Fibroblast of peridontal ligament (primary cell): ENCODE measurements around the gene VPS4A.

Experiments used
- DNase-seq: peaks from one replicate; pipeline ENCODE4 v3.0.0-alpha.2; 2010; ENCODE audit errors: extremely low read depth

VPS4A gene

DNA sequence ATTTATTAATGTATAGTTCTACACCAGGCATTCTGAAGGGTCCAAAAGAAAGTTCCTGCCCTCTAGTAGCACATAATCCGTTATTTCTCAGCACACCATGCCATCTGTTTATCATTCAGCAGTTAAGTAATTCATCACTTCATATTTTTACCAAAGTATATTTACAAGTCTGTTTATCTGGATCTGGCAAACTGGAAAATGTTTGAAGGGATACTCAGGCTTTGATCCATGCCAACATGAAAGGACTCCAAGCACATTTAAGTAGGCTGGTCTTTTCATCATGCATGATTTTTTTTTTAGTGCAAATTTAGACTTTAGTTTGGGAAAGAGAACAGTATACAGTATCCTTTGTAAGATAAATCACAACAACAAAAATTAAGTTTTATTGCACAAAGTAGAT is 4.1 kb upstream of the VPS4A start:
- DNase-seq: no peak

DNA sequence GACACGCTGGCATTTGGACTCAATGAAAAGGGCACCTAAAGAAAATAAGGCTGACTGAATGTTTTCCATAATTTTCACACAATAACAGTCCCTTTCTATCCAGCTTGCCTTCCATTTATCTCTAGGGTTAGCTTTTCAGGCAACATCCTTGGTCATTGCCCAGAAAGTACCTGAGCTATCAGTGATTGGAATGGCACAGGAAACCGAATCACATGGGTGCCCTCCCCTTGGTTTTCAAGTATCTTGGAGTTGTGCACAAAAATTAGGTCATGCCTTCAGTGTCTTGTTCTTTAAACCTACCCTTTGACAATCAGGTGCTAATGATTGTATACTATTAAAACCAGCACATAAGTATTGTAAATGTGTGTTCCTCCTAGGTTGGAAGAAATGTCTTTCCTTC is 3.3 kb upstream of the VPS4A start:
- no peak for DNase-seq

DNA sequence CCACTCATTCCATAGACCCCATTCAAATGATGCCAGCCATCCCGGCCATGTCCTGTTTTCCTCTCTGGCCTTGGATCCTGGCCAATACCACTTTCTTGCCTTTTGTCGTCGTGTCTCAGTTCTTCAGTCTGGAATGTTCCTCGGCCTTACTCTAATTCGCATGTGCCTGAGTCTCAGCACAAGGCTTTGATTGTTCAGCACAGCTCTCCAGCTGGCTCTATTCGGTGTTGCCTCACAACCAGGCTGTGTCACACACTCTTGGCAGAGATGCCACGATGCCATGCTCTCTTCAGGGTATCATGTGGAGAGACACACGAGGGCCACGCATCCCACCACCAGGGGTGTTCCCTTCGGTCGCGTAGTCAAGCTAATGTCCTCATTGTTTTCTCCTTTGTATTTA is 1.8 kb upstream of the VPS4A start:
- DNase-seq: no peak

DNA sequence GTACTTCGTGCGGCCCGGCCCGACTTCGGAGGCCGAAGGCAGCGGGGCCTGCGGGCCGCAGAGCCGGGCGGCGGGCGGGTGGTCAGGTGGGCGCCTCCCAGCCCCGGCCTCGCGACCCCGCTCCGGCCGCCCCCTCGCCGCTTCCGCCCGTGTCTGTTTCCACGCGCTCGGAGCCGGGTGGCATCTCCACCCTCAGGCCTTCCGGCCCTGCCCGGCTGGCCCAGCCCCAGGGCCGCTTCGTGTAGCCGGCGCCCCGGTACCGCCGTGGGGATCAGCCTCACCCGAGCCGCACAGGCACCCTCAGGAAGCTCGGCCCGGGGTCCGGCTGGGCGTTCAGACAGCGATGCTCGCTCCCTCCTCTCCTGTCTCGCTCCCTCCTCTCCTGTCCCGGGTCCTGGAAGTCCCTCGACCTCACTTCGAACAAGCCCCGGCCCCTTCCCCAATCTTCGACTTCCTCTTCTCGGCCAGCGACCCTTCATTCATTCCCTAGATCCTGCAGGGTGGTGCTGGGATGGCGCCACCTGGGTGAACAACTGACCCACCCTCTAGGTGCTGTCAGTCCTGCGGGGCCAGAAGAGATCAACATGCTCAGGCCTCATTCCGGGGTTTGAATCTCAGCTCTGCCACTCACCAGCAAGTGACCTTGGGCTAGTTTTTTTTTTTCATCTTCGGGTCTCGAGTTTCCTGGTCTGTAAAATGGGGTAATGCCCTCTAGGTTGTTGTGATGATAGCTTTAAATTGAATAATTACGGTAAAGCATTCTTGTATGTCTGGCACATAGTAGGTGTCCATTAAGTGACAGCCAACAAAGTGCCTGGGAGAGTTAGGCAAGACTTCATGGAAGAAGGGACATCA is 610 bp downstream of the VPS4A start:
- no peak for DNase-seq

DNA sequence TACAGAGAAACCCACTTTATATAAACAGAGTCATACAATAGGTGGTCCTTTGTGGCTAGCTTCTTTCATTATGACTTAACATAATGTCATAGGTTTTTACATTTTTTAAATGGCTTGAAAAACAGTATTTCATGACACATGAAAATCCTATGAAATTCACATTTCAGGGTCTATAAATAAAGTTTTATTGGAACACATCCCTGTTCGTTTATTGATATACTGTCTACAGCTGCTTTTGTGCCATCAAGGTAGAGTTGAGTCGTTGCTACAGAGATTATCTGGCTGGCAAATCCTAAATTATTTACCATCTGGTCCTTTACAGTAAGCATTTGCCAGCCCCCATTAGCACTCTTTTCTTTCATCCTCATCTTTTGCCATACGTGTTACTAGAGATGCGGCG is 2.3 kb downstream of the VPS4A start:
- DNase-seq: no peak

DNA sequence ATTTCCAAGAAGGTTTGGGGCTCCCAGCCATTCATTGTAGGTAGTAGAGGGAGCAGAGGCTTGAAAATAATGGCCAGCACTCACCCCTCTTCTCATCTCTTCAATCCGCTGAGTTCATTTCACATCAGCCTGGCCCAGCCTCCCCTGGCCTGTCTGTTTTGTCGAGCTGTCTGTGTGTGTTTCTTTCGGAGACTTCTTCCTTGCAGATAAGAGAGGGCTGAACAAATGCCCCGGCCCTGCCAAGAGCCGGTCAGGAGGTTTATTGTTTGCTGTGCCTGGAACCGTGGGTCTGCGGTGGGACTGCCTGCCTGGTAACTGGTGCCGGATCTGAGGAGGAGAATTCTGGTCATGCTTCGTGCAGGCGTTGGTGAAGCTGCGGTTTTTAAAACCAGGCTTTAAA is 3.4 kb downstream of the VPS4A start:
- DNase-seq: no peak

DNA sequence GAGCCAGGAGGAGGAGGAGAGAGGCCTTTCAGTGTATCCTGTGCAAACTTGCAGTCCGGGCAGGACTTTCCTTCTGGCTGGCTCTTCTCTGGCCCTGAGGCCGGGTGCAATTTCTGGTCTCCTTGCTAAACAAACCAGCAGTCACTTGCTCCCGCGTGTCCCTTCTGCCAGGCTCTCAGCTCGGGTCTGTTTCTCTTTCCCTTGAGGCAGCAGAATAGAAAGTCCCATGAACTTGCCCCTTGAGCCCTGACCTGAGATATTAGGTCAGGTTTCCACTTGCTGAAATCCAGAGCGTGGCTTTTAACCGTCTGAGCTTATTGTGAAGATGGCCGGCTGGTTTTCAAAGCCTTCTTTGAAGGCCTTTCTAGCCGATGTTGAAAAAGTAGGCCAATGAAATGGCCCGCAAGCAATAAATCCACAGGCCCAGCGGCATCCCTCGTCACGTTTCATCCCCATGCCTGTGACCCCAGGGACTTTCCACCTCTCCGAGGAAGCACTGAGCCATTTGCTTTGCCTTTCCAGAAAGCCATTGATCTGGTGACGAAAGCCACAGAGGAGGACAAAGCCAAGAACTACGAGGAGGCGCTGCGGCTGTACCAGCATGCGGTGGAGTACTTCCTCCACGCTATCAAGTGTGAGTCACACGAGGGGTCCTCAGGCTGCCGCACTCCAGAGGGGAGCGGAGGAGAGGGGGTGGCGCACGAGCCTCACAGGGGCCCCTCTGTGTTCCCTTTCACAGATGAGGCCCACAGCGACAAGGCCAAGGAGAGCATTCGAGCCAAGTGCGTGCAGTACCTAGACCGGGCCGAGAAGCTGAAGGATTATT is 4.5 kb downstream of the VPS4A start:
- DNase-seq: no peak

DNA sequence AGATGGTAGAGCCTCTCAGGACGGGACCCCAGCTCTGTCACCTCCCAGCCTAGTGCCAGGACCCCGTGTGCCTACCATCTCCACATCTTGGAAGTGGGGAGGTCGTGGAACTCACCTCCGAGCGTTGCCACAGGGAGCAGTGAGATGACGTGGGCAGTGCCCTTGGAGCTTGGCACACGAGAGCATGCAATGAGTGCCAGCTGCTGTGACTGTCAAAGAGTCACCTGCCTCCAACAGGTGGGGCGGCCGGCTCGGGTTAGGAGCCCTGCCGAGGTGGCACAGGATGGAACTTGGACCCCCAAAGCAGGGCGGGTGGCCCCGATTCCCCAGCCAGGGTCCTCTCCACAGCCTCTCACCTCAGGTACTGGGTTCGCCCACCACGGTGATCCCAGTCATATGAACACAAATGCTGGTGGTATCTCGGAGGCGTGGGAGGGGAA is 5.5 kb downstream of the VPS4A start:
- DNase-seq: no peak

DNA sequence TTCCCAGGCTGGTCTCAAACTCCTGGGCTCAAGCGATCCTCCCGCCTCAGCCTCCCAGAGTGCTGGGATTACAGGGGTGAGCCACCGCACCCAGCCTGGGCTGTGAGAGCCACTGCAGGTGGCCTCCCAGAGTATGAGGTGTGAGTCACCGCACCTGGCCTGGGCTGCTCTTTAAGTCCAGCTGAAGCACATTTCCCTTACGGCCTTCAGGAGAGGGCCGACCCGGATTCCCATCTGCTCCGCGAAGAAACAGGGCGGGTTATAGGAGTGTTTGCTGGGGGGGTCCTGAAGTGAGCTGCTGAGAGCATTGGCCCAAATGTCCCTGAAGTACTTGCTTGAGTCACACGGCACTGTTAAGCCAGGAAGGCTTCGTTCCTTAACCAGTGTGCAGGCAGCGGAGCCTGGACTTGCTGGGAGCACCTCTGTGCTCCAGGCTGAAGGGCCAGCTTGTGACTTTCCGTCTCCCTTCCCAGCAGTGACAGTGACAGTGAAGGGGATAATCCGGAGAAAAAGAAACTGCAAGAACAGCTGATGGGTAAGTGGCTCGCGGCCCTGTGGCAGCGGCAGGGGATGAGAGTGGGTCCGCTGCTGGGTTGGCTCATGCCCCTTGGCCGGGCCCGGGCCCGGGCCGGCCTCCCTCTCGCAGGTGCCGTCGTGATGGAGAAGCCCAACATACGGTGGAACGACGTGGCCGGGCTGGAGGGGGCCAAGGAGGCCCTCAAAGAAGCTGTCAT is 7.2 kb downstream of the VPS4A start:
- DNase-seq: no peak

DNA sequence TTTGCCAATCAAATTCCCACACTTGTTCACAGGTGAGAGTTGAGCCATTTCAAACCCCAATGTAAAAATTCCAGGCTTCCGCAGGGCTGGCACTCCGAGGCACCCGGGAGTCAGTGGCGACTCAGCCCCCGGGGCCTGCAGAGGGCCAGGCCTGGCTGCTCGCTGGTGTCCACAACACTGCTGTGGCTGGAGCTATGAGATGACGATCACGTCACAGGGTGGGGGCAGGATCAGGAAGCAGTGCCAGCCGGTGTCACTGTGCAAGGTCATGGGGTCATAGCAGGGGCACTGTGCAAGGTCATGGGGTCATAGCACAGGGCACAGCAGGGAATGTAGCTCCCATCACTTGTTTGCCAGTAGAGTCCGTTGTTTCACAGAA is 7.8 kb downstream of the VPS4A start:
- DNase-seq: no peak

DNA sequence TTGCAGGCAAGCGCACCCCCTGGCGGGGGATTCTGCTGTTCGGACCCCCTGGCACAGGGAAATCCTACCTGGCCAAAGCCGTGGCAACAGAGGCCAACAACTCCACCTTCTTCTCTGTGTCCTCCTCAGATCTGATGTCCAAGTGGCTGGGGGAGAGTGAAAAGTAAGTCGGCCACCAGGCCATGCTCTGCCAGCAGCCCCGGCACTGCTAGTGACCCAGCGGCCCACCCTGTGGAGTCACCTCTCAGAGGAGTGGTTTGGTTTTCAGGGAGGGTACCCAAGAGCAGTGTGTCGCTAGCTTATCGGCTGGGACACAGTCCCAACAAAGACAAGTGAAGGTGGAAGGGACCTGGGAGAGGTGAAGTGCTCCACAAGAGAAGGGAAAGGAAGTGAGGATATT is 8.2 kb downstream of the VPS4A start:
- no peak for DNase-seq

DNA sequence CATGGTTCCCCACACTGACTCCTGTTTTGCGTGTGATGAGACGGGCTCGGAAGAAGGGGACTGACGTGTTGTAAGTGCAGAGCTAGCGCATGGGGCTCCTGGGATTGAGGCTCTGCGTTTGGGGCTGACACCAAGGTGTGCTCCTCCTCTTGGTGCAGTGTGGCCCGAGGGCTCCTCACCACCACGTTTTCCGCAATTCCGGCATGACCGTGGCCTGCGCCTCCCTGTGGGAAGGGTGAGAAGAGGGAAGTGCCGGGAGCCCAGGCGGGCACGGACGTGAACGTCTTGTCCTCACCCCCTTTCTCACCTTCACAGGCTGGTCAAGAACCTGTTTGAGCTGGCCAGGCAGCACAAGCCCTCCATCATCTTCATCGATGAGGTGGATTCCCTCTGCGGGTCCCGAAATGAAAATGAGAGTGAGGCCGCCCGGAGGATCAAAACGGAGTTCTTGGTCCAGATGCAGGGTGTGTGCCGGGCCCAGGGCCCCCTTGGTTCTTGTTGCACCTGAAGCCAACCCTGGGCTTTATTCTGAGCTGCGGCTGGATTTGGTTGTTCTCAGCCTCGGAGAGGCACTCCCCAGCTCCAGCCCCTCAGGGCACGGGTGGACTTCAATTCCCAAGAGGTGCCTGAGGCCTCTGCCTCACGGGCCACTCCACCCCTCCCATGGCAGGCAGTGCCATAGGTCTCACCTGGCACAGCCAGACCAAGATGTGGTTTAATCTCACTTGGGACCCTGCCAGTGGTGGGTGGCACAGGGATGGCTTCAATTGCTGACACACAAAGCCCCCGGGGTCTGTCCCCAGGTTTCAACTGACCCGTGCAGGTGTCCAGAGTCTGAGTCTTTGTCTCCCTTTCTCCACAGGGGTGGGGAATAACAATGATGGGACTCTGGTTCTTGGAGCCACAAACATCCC is 8.9 kb downstream of the VPS4A start:
- no peak for DNase-seq

DNA sequence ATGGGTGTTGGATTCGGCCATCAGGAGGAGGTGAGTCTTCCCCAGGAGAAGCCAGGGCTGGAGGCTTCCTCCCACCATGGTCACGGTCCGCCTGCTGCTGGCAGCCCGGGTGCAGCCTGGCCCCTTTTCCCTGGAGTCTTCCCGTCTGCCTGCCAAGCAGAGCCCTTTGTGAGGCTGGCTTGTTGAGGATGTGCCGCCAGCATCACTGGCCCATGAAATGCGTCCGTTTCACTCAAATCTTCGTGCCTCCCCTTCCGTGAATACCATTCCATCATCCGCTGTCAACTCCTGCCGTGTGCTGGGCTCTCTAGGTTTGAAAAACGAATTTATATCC is 9.6 kb downstream of the VPS4A start:
- DNase-seq: no peak

DNA sequence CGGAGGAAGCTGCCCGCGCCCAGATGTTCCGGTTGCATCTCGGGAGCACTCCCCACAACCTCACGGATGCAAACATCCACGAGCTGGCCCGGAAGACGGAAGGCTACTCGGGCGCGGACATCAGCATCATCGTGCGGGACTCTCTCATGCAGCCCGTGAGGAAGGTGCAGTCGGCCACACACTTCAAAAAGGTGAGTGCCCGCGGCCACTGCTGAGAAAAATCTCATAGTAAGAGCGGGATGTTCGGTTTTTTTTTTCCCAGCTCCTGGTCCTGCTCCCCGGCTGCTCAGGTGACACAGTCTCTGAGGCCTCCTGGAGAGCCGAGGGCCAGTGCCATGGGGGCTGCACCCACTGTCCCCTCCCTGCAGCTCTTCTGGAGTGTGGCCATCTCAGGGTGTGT is 9.9 kb downstream of the VPS4A start:
- DNase-seq: no peak

DNA sequence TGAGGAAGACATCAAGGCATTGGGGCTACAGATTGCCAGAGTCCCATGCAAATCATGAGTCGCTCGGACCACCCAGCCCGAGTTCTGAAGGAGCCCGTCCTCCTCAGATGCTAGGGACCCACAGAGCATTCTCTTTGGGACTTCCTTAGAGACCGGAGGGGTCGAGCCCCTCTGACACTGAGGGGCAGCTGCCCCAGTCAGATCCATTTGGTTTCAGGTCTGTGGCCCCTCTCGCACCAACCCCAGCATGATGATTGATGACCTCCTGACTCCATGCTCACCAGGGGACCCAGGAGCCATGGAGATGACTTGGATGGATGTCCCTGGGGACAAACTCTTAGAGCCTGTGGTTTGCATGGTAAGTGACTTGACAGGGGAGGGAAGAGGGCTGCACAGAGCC is 11.2 kb downstream of the VPS4A start:
- DNase-seq: no peak

DNA sequence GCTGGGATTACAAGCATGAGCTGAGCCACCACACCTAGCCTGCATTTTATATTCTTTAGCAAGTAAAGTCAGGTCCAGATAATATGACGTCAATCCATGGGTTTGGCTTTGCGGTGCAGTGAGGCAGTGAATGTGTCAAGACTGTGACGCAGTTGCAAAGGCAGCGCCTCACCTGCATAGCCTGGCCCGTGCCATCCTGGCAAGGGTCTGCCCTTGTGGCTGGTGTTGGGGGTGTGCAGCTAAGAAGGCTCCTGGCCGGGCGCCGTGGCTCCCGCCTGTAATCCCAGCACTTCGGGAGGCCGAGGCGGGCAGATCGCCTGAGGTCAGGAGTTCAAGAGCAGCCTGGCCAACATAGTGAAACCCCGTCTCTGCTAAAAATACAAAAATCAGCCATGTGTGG is 12.3 kb downstream of the VPS4A start:
- DNase-seq: no peak

DNA sequence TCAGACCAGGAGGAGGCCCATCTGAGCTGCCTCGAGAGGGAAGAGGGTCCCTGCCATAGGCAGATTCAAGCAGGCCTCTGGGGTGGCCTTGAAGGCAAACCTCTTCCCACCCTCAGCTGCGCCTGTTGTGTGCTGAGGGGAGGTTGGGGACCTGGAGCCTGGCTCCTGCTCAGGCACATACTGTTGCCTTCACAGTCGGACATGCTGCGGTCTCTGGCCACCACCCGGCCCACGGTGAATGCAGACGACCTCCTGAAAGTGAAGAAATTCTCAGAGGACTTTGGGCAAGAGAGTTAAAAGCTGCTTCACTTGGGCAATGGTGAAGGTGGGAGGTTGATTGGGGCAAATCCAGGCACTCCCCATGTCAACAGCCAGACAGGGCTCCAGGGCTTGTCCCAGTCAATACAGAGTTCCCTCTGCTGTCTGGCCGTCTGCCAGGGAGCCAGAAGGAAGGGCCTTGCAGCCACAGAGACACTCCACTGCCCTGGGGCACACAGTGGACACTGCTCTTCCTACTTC is 12.9 kb downstream of the VPS4A start:
- DNase-seq: no peak

DNA sequence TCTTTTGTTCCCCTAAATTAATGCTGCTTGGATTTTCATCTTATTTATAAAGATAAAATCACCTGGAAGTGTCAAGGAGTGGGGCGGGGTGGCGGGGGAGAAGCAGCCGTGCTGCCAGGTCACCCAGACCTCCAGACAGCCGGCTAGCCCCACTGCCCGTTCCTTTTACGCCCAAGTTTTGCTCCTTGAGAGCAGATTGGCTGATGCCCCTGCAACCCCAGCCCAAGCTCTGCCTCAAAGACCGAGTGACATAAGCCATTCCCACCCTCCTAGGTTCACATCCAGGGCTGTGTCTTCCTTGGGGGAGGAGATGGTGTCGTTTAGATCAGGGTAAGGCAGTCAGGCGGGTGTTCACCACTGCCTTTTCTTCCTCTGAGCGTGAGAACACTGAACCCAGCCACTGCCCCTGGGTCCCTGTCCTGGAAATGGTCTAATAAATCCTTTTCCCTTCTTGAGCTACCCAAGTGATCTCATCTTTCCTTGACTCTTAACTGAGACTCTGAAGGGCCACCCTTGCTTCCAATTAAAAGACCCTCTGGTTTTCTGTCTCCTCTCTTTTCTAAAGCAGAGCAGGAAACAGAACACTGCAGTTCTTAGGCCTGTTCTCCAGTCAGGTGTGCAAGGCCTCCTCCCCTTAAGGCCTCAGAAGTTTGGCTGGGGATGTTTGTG is 13.6 kb downstream of the VPS4A start:
- no peak for DNase-seq

DNA sequence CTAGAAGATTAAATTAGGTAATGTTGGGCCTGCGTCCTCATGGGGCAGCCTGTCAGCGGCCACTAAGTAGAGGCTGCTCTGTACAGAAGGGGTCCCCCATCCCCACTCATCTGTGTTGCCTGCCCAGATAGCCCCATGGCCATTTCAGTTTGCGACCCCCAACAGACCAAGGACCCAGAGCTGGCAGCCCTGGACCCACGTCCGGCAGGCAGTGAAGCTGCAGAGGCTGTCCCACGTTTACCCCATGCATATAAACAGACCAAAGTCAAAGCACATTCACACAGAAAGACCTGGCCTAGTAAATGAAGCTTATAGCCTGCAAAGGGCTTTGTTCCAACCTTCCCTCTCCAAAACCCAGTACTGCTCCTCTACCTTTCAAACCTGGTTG is 14.6 kb downstream of the VPS4A start:
- DNase-seq: no peak

DNA sequence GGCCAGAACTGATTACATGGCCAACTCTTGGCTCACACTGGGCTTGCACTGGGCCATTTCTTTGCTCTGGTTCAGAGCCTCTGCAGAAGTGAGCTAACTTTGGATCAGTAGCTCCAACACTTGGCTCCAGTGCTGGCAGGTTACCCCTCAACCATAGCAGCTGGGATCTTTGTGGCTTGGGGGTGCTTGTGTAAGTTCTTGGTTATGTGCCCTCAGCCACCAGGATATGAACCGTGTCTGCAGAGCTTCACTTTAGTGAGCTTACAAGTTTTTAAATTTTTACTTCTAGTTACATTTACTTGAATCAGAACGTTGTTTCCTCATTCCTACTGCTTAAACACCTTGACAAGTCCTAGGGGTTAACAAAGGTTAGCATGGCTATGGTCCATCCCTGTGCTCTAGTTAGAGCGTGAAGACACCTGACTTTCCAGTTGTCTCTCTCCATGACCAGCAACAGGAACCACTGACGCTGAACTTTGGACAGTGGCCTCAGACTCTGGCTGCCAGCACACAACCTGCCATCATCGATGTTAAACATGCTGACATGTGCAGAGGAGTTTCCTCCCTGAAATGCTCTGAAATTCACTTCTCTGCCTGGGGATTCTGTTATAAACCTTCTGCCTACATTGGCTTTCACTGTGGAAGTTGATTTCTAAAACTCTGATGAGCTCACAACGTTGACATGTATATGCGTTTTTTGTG is 15.2 kb downstream of the VPS4A start:
- DNase-seq: no peak
